ENCODE data around the gene TMPRSS7.
A peak's percentile ranks its signal among the peaks of the same experiment; 100 is the strongest.
"Not testable (repeated sequence)": the region's sequence is repeated elsewhere in the genome, so short reads cannot be mapped to it uniquely, and the experiment has no call there.

The TMPRSS7 gene

GRCh38 chr3:112012205-112012992 lies 22.1 kb upstream of the TMPRSS7 start:
- no peak for DNase-seq (ENCODE audit: low read depth)

GRCh38 chr3:112013058-112013783 lies 21.3 kb upstream of the TMPRSS7 start:
- no peak for DNase-seq (ENCODE audit: low read depth)

- no peak for DNase-seq (ENCODE audit: low read depth)
Observed at GRCh38 chr3:112013784-112014143, 20.8 kb upstream of the TMPRSS7 start.

- DNase-seq (ENCODE audit: low read depth): no peak
Observed at GRCh38 chr3:112017091-112017490, 17.4 kb upstream of the TMPRSS7 start.

- no peak for DNase-seq (ENCODE audit: low read depth)
Observed at GRCh38 chr3:112018712-112019111, 15.8 kb upstream of the TMPRSS7 start.

GRCh38 chr3:112019716-112020115 lies 14.8 kb upstream of the TMPRSS7 start:
- no peak for DNase-seq (ENCODE audit: low read depth)

- no peak for DNase-seq (ENCODE audit: low read depth)
Observed at GRCh38 chr3:112020674-112021085, 13.9 kb upstream of the TMPRSS7 start.

- DNase-seq (ENCODE audit: low read depth): no peak
Observed at GRCh38 chr3:112027142-112027541, 7.4 kb upstream of the TMPRSS7 start.

- no peak for DNase-seq (ENCODE audit: low read depth)
Observed at GRCh38 chr3:112027826-112028225, 6.7 kb upstream of the TMPRSS7 start.

- DNase-seq (ENCODE audit: low read depth): no peak
Observed at GRCh38 chr3:112030901-112031300, 3.6 kb upstream of the TMPRSS7 start.

- no peak for DNase-seq (ENCODE audit: low read depth)
Observed at GRCh38 chr3:112032098-112032731, 2.3 kb upstream of the TMPRSS7 start.

- DNase-seq (ENCODE audit: low read depth): no peak
Observed at GRCh38 chr3:112035241-112035640, 705 bp downstream of the TMPRSS7 start.

GRCh38 chr3:112037194-112037593 lies 2.7 kb downstream of the TMPRSS7 start:
- not testable (repeated sequence) for DNase-seq (ENCODE audit: low read depth)

- DNase-seq (ENCODE audit: low read depth): no peak
Observed at GRCh38 chr3:112038863-112039262, 4.3 kb downstream of the TMPRSS7 start.

GRCh38 chr3:112041321-112041720 lies 6.8 kb downstream of the TMPRSS7 start:
- no peak for DNase-seq (ENCODE audit: low read depth)

GRCh38 chr3:112042842-112043280 lies 8.3 kb downstream of the TMPRSS7 start:
- DNase-seq (ENCODE audit: low read depth): no peak

GRCh38 chr3:112043621-112044201 lies 9.2 kb downstream of the TMPRSS7 start:
- DNase-seq (ENCODE audit: low read depth): peak; percentile 2

- no peak for DNase-seq (ENCODE audit: low read depth)
Observed at GRCh38 chr3:112046599-112046998, 12.1 kb downstream of the TMPRSS7 start.

- no peak for DNase-seq (ENCODE audit: low read depth)
Observed at GRCh38 chr3:112047264-112047663, 12.7 kb downstream of the TMPRSS7 start.

- no peak for DNase-seq (ENCODE audit: low read depth)
Observed at GRCh38 chr3:112048911-112049310, 14.4 kb downstream of the TMPRSS7 start.

GRCh38 chr3:112053229-112053628 lies 18.7 kb downstream of the TMPRSS7 start:
- no peak for DNase-seq (ENCODE audit: low read depth)

- DNase-seq (ENCODE audit: low read depth): no peak
Observed at GRCh38 chr3:112056451-112056929, 22.0 kb downstream of the TMPRSS7 start.
